Kidney glomerular epithelial cell (primary cell): ENCODE measurements around the gene CACNA1E.

Experiments used
- DNase-seq: peaks from one replicate; lab custom pipeline; 2025; lab: John Stamatoyannopoulos, UW

Gene CACNA1E

DNA sequence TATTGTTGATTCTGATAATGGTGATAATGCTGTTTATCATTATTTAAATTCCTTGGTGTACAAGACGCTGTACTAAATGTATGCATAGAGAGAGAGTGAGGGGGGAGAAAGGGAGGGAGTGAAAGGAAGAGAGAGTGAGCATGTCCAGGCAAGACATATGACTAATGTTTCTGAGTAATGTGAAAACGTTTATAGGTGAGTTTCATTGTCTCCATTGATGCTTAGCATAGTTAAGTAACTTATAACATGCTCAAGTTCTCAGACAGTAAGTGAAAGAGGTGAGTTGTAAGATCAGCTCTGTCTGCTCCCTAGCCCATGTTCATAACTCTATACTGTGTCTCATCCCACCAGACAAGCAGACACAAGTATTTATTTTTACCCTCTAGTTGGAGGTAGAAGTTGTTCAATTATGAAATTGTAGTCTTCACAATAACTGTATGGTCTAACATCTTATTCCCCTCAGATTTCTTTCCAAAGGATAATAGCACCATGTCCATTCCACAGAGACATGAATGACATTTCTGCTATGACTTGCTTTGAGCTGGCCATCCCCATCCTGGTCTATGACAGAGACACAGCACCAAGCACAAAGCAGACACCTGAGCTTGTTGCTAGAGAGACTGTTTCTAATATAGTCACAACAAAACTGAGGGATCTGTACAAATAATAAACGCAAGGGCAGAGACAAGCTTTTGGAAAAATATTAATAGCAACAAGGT, 285.1 kb downstream of the CACNA1E start:
- DNase-seq = peak; percentile 72

- no peak for DNase-seq
Observed at GRCh38 chr1:181768930-181769280, 285.6 kb downstream of the CACNA1E start.

DNA sequence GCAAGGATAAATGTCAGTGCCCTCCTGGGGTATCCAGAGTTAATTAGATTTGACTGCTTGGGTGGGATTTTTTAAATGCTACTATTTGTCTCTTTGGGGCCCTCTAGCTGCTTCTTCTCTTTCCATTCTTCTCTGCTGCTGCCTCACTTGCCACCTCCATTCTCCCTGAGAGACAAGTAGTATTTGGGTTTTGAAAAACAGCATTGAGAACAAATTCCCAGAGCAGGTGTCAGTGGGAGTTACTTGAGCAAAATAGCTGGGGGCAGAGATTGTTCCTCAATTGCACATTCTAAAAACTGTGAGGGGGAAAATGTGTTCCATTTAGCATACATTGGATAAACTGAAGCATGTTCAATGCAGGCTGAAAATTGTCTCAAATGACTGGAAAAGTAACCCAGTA, 286.5 kb downstream of the CACNA1E start:
- no peak for DNase-seq

DNA sequence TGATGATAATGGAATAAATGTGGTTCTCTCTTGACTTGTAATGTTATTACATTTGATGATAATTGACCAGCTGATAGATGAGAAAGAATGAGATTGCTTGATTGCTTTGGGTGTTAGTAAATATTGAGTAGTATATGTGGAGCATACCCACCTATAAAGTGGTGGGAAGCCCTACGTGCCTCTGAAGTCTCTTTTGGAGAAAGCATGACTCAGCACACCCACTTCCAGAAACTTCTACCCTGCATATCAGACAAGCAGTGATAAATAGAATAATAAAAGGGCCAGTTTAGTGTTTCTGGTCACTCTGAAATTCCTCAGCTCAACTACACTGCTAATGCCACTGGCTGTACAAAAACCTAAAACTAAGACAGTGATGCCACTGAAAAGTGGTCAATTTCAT, 289.4 kb downstream of the CACNA1E start:
- no peak for DNase-seq

DNA sequence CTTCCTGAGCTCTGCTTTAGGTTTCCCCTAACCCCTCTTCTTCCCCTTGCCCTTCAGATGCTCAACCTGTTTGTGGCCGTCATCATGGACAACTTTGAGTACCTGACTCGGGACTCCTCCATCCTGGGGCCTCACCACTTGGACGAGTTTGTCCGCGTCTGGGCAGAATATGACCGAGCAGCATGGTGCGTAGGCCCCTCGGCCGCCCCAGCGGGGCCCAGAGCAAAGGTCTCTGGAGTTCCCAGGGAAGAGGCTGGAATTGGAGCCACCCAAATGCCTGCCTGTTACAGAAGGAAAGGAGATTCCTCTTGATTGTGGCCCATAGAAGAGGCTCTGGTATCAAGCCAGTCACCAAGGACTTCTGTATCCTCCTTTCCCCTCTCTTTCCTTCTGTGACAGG, 292.7 kb downstream of the CACNA1E start:
- no peak for DNase-seq

DNA sequence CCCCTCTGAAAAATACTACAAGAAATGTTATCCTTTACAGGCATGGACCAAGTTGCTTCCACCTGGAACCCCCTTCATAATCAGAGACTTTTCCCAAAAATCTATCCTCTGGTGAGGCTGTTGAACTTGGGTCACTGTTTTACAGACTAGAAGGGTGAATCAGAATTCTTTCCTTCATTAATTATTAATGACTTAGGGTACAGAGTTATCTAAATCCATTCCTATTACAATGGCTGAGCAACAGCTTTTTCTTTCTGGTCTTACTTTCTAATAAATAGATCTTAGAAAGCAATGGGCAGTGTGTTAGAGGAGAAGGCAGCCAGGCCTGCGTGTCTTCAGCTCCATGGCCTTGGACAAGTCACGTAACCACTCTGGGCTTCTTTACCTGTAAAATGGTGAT, 294.0 kb downstream of the CACNA1E start:
- no peak for DNase-seq

- DNase-seq = peak; percentile 71
Observed at GRCh38 chr1:181777812-181778211, 294.5 kb downstream of the CACNA1E start.

- peak; percentile 27 for DNase-seq
Observed at GRCh38 chr1:181778640-181779260, 295.4 kb downstream of the CACNA1E start.

DNA sequence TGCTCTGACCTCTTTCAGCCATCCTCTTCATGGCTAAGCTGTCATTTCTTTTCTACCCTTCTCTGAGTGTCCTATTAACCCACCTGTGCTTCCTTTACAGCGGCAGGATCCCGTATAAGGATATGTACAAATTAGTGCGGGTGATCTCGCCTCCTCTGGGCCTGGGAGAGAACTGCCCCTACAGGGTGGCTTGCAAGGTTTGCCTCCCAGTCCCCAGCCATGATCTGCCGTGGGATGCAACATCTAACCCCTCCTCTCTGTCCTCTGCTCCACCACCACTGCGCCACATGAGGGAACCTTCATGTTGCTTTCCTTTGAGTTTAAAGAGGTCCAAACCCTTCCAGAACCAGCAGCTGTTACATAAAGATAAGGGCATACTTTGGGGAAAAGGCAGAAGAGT, 296.0 kb downstream of the CACNA1E start:
- no peak for DNase-seq

GRCh38 chr1:181783208-181783607, 299.9 kb downstream of the CACNA1E start:
- no peak for DNase-seq

GRCh38 chr1:181784039-181784683, 300.8 kb downstream of the CACNA1E start:
- DNase-seq = no peak

DNA sequence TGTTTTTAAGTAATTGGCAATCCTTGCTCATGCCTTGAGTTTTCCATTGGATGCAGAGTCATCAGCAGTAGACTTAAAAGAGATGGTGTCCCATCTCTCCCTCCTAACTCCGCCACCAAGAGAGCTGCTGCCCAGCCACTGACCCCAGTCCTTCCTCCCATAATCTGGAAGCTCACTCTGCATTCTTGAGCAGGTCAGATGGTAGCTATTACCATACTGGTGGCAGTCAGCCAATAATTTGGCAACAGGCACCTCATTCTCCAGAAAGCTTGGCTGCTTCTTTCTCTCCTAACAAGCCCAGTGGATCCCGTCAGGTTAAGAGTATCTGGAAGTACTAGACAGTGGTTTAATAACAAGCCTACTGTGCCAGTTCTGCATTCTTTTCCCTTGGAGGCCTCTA, 306.1 kb downstream of the CACNA1E start:
- DNase-seq = no peak

DNA sequence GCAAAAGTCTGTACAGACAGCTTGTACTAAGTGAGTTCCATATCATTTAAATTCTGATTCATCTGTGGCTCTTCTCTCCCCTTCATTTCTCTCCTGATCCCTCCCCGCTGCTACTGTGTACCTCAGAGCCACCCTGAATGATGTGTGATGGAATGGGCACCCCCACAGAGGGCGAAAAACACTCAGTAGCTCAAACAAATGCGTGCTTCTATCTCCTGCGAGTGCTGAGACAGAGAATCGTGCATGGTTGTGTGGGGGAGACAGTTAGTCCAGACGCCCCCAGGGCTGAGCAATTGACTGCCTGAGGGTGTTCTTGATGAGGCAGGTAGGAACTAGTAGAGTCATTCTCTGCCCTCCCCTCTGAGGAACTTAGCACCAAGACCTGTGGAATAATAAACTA, 308.4 kb downstream of the CACNA1E start:
- no peak for DNase-seq

- DNase-seq = peak; percentile 61
Observed at GRCh38 chr1:181793831-181794230, 310.5 kb downstream of the CACNA1E start.

DNA sequence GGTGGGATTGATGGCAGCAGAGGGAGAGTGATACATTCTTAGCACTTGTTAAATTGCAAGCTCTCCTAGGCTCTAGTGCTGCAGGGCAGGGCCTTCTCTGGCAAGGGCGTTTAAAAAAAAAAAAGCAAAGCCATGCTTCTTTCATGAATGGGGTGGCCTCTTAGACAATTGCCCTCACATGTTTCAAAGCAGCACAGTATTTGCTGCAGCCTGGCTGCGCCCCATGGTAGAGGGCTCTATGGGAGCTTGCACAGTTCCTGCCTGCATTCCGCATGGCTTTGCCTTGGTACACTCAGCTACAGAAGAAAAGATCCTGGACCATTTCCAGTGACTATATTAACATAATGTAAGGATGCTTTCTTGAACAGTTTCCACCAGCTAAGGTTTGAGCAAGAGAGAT, 311.0 kb downstream of the CACNA1E start:
- no peak for DNase-seq

DNA sequence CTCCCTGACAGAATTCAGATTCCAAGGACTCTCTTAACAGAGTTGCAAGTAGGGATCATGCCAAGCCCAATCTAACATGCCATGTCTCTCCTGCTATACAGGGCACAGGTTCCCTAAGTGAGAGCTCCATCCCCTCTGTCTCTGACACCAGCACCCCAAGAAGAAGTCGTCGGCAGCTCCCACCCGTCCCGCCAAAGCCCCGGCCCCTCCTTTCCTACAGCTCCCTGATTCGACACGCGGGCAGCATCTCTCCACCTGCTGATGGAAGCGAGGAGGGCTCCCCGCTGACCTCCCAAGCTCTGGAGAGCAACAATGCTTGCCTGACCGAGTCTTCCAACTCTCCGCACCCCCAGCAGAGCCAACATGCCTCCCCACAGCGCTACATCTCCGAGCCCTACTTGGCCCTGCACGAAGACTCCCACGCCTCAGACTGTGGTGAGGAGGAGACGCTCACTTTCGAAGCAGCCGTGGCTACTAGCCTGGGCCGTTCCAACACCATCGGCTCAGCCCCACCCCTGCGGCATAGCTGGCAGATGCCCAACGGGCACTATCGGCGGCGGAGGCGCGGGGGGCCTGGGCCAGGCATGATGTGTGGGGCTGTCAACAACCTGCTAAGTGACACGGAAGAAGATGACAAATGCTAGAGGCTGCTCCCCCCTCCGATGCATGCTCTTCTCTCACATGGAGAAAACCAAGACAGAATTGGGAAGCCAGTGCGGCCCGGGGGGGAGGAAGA, 315.0 kb downstream of the CACNA1E start:
- no peak for DNase-seq

GRCh38 chr1:181801617-181802016, 318.3 kb downstream of the CACNA1E start:
- DNase-seq = no peak

- DNase-seq = no peak
Observed at GRCh38 chr1:181802466-181802865, 319.1 kb downstream of the CACNA1E start.

GRCh38 chr1:181803421-181803820, 320.1 kb downstream of the CACNA1E start:
- no peak for DNase-seq

DNA sequence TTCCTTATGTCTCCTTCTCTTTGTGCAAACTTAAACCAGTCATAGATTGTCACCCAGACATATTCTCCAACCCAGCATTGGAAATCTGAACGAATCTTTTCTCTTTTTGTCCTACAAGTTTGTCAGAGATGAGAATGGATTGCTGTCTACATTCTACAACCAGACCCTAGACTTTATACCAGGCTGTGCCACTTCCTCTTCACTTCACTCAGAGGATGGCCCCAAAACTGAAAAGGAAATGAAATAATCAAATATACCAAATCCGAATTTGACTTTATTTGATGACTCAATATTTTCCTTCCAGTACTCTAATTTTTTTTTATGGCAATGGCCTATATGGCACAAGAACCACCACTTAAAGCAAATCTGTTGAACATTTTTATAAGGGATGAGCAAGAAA, 321.7 kb downstream of the CACNA1E start:
- no peak for DNase-seq

DNA sequence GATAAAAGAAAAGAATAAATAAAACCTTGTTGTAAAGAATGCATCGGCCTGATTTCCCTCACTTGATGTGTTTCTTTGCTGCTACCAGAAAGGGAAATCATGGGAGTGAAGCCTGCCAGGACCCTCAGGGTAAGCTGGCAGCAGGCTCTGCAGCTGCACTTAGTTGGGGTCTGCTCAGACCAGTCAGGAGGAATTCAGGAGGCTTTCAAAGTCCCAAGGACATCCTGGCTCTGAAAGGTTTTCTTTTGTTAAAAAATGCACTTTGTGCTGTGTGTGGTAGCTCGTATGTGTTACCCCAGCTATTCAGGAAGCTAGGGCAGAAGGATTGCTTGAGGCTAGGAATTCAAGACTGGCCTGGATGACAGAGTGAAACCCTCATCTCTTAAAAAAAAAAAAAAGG, 323.4 kb downstream of the CACNA1E start:
- no peak for DNase-seq

GRCh38 chr1:181807251-181807650, 323.9 kb downstream of the CACNA1E start:
- no peak for DNase-seq

DNA sequence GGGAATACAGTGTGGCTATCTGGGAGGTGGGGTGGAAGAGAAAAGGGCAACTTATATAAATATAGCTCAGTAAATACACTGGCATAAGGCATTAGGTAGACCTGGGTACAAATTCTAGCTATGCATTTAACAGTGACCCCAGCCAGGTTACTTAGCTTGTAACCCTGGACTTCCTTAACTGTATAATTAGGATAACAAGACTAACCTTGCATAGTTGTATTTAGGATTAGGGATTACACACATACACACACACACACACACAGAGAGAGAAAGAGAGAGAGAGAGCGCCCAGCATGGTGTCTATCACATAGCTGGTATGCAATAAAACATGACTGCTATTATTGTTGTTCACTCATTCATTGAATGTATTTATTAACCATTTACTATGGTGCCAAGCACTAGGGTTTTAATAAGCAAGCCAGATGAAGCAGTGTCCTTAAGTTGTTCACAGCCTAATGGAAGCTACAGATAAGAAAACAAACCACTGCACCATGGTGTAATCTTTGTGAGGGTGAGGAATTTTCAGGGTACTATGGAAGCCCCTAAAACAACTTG, 326.8 kb downstream of the CACNA1E start:
- DNase-seq = no peak
